GM23338 (cell line): ENCODE data around the gene CDH5. TPM values are rescaled to one million over a fixed set of nuclear protein-coding genes. Genes with fewer than 3 reads are reported as not detected.

Experiments
- ATAC-seq: fragments of 200-7000 bp; cut with Tn5 transposase; 3 replicates; pipeline ENCODE4 v1.9.1; 2020
- DNase-seq: peaks from one replicate; pipeline ENCODE4 v3.0.0-alpha.2; 2015; ENCODE audit warnings: low spot score
- H2AFZ ChIP-seq: fragments of 200-600 bp; sonication (generic); 2 replicates; pipeline ENCODE4 v1.8.0; 2016; ENCODE audit warnings: antibody characterized with exemption, mild to moderate bottlenecking, moderate library complexity
- H3F3A ChIP-seq: fragments of 200-600 bp; sonication (generic); replicated peaks from 2 replicates; pipeline ENCODE4 v1.8.0; 2017; ENCODE audit warnings: antibody characterized with exemption, mixed run types, low read depth
- H3K27ac ChIP-seq: fragments of 200-600 bp; sonication (generic); 2 replicates; pipeline ENCODE4 v1.6.1; 2016; ENCODE audit warnings: low read depth
- H3K27me3 ChIP-seq: fragments of 200-600 bp; sonication (generic); 2 replicates; pipeline ENCODE4 v1.8.0; 2016; ENCODE audit warnings: mild to moderate bottlenecking, mixed run types, moderate library complexity; ENCODE audit not compliant: insufficient read depth
- H3K36me3 ChIP-seq: fragments of 200-600 bp; sonication (generic); 2 replicates; pipeline ENCODE4 v1.8.0; 2016; ENCODE audit warnings: mild to moderate bottlenecking; ENCODE audit not compliant: insufficient read depth
- H3K4me1 ChIP-seq: fragments of 200-600 bp; sonication (generic); 2 replicates; pipeline ENCODE4 v1.8.0; 2016; ENCODE audit warnings: mild to moderate bottlenecking, moderate library complexity; ENCODE audit not compliant: insufficient read depth
- H3K4me2 ChIP-seq: fragments of 200-600 bp; sonication (generic); 2 replicates; pipeline ENCODE4 v1.7.1; 2017; ENCODE audit warnings: mixed run types
- H3K4me3 ChIP-seq: fragments of 200-600 bp; sonication (generic); 2 replicates; pipeline ENCODE4 v1.6.1; 2016; ENCODE audit warnings: mixed run types
- H3K79me2 ChIP-seq: fragments of 200-600 bp; sonication (generic); replicated peaks from 2 replicates; pipeline ENCODE4 v1.8.0; 2017; ENCODE audit warnings: mild to moderate bottlenecking; ENCODE audit not compliant: insufficient read depth
- H3K9me2 ChIP-seq: fragments of 200-600 bp; sonication (generic); 2 replicates; pipeline ENCODE4 v1.8.0; 2017; ENCODE audit not compliant: insufficient read depth
- H4K20me1 ChIP-seq: fragments of 200-600 bp; sonication (generic); replicated peaks from 2 replicates; pipeline ENCODE4 v1.8.0; 2017; ENCODE audit warnings: mild to moderate bottlenecking; ENCODE audit not compliant: insufficient read depth
- H3K27ac Mint-ChIP-seq: 2 replicates; pipeline ENCODE4 v1.8.0; 2020; ENCODE audit warnings: inconsistent platforms, mild to moderate bottlenecking, moderate library complexity, mixed read lengths
- H3K27me3 Mint-ChIP-seq: 3 replicates; pipeline ENCODE4 v1.8.0; 2022; ENCODE audit warnings: low read depth, mild to moderate bottlenecking, moderate library complexity, mixed read lengths, inconsistent platforms; ENCODE audit not compliant: insufficient read depth, poor library complexity
- H3K36me3 Mint-ChIP-seq: 3 replicates; pipeline ENCODE4 v1.8.0; 2021; ENCODE audit warnings: low read depth, mild to moderate bottlenecking, inconsistent platforms, moderate library complexity, mixed read lengths
- H3K4me1 Mint-ChIP-seq: 3 replicates; pipeline ENCODE4 v1.8.0; 2020; ENCODE audit warnings: mild to moderate bottlenecking, inconsistent platforms, mixed read lengths
- H3K4me3 Mint-ChIP-seq: 3 replicates; pipeline ENCODE4 v1.8.0; 2021; ENCODE audit warnings: moderate library complexity, mild to moderate bottlenecking, inconsistent platforms, mixed read lengths
- H3K9me3 Mint-ChIP-seq: 3 replicates; pipeline ENCODE4 v1.8.0; 2020; ENCODE audit warnings: moderate library complexity, mild to moderate bottlenecking, inconsistent platforms, mixed read lengths
- CREB1 ChIP-seq: fragments of 250-450 bp; sonication (Bioruptor Pico); IDR thresholded peaks from 2 replicates; pipeline ENCODE4 v1.5.0; 2020; ENCODE audit warnings: low read depth, mild to moderate bottlenecking, moderate library complexity
- CTCF ChIP-seq, 2 experiments: fragments of 200-600 bp in 1 of 2; sonication (generic) in 1 of 2; conservative IDR thresholded peaks; 2 replicates each; pipeline versions ENCODE4 v1.5.1 to v1.6.1; 2016 to 2017; ENCODE audit warnings: antibody characterized with exemption in 2 of 2, low read depth in 2 of 2, mild to moderate bottlenecking in 2 of 2, moderate library complexity in 1 of 2
- ETS1 ChIP-seq: IDR thresholded peaks from 2 replicates; pipeline ENCODE4 v1.6.1; 2016; ENCODE audit warnings: antibody characterized with exemption
- EZH2phosphoT487 ChIP-seq: fragments of 200-600 bp; sonication (generic); IDR thresholded peaks from one replicate; pipeline ENCODE4 v1.8.1; 2018; ENCODE audit warnings: antibody characterized with exemption; ENCODE audit not compliant: unreplicated experiment
- JUNB ChIP-seq: IDR thresholded peaks from one replicate; pipeline ENCODE4 v1.6.1; 2016; ENCODE audit warnings: antibody characterized with exemption; ENCODE audit not compliant: unreplicated experiment
- REST ChIP-seq: IDR thresholded peaks from one replicate; pipeline ENCODE4 v1.6.1; 2018; ENCODE audit warnings: antibody characterized with exemption; ENCODE audit not compliant: unreplicated experiment
- polyA plus RNA-seq: library from polyadenylated mRNA; unstranded; fragments of >200 nt; fragmentation: Nextera tagmentation; extraction: Ambion mirVana; gene quantifications from 2 replicates; pipeline ENCODE4 v1.2.1, GENCODE V29; 2016
- total RNA-seq: library from RNA; depleted of rRNA; stranded (reverse); fragments of >200 nt; shearing (Covaris generic); gene quantifications from 2 replicates; pipeline ENCODE4 v1.2.3, GENCODE V29; 2014

CDH5 gene
- total and polyA plus RNA-seq, 2 experiments from 2014 or later = 0.18 TPM; not detected in 1

- Histone ChIP-seq H3K4me1 (no peaks in the 10 kb centered on the region), H3K36me3 (no peaks in the 10 kb centered on the region), H3F3A (no peaks in the 10 kb centered on the region), H3K27ac (no peak overlapping the region), H3K4me3 (no peak overlapping the region), H3K79me2 (no peaks in the 10 kb centered on the region), H3K9me2 (no peaks in the 10 kb centered on the region; the same call in 1 of the 2 replicates), H3K4me2 (no peak overlapping the region), H2AFZ (no peak overlapping the region; the same call in 1 of the 2 replicates), H4K20me1 (no peaks in the 10 kb centered on the region), H3K27me3 (peaks cover 19% of the 10 kb centered on the region)
- TF ChIP-seq CTCF (conservative IDR thresholded peaks at IDR 0.05; ENCODE audit: low read depth in 2 of 2) = peak; percentile 36 to 42
- no peak for TF ChIP-seq JUNB
- H3K27me3 Mint-ChIP-seq = peaks cover 8% of the 10 kb centered on the region
- no peak overlapping the region for H3K27ac Mint-ChIP-seq
- no peak overlapping the region for H3K4me3 Mint-ChIP-seq
- H3K36me3 Mint-ChIP-seq = no peaks in the 10 kb centered on the region
- H3K4me1 Mint-ChIP-seq = no peaks in the 10 kb centered on the region
- ATAC-seq (peak; percentile 87), DNase-seq (peak; percentile 66)
- H3K9me3 Mint-ChIP-seq = peaks cover 6% of the 10 kb centered on the region
These were observed 53.0 kb downstream of the CDH5 start for GRCh38 chr16:66419527-66419926.

GRCh38 chr16:66420396-66420795, 53.9 kb downstream of the CDH5 start:
- H3K27me3 ChIP-seq = peaks cover 28% of the 10 kb centered on the region
- Mint-ChIP-seq H3K4me1 (no peaks in the 10 kb centered on the region; the same call in 2 of the 3 replicates), H3K27ac (no peak overlapping the region), H3K9me3 (peaks cover 6% of the 10 kb centered on the region; the same call in 2 of the 3 replicates), H3K36me3 (no peaks in the 10 kb centered on the region), H3K4me3 (no peak overlapping the region), H3K27me3 (peaks cover 17% of the 10 kb centered on the region)
- no peaks in the 10 kb centered on the region for H3K79me2 ChIP-seq
- no peaks in the 10 kb centered on the region for H3K4me1 ChIP-seq
- no peak for DNase-seq
- H3K9me2 ChIP-seq = no peaks in the 10 kb centered on the region; the same call in 1 of the 2 replicates
- H4K20me1 ChIP-seq = no peaks in the 10 kb centered on the region
- no peak overlapping the region for H3K4me3 ChIP-seq
- no peak for ATAC-seq
- H3K36me3 ChIP-seq = no peaks in the 10 kb centered on the region
- no peak overlapping the region for H3K27ac ChIP-seq
- no peaks in the 10 kb centered on the region for H3F3A ChIP-seq
- TF ChIP-seq EZH2phosphoT487 = no peak
- no peak overlapping the region for H2AFZ ChIP-seq
- H3K4me2 ChIP-seq = no peak overlapping the region

- Histone ChIP-seq H3K36me3 (no peaks in the 10 kb centered on the region), H3K4me1 (no peaks in the 10 kb centered on the region; the same call in 1 of the 2 replicates), H3K27me3 (peaks cover 42% of the 10 kb centered on the region), H3K4me3 (no peak overlapping the region), H3F3A (no peaks in the 10 kb centered on the region), H3K9me2 (no peaks in the 10 kb centered on the region; the same call in 1 of the 2 replicates), H4K20me1 (no peaks in the 10 kb centered on the region), H3K27ac (no peak overlapping the region), H2AFZ (no peak overlapping the region), H3K79me2 (no peaks in the 10 kb centered on the region), H3K4me2 (no peak overlapping the region)
- Mint-ChIP-seq H3K4me3 (no peak overlapping the region), H3K27ac (no peak overlapping the region), H3K36me3 (no peaks in the 10 kb centered on the region), H3K4me1 (peaks cover 6% of the 10 kb centered on the region), H3K27me3 (peaks cover 29% of the 10 kb centered on the region), H3K9me3 (peaks cover 3% of the 10 kb centered on the region; the same call in 2 of the 3 replicates)
- TF ChIP-seq CREB1 = no peak
- TF ChIP-seq EZH2phosphoT487 = no peak
- no peak for TF ChIP-seq ETS1
- no peak for TF ChIP-seq REST
- DNase-seq = no peak
- ATAC-seq = no peak
These were observed 55.4 kb downstream of the CDH5 start for GRCh38 chr16:66421891-66422290.
